Mononuclear cell (primary cell): ENCODE measurements around the gene SMAP1. TPM values are rescaled to one million over a fixed set of nuclear protein-coding genes. Genes with fewer than 3 reads are reported as not detected.

Source experiments
- H3K27me3 ChIP-seq: 2 replicates; pipeline ENCODE4 v1.6.0; 2011; ENCODE audit warnings: low read length, control low read depth; ENCODE audit not compliant: insufficient read depth
- H3K4me1 ChIP-seq: 2 replicates; pipeline ENCODE4 v1.5.1; 2011; ENCODE audit warnings: mild to moderate bottlenecking, low read length, control low read depth; ENCODE audit not compliant: insufficient read depth
- H3K4me3 ChIP-seq: 2 replicates; pipeline ENCODE4 v1.5.1; 2011; ENCODE audit warnings: mild to moderate bottlenecking, low read length, moderate library complexity
- H3K9me3 ChIP-seq: 2 replicates; pipeline ENCODE4 v1.5.1; 2011; ENCODE audit warnings: low read depth, mild to moderate bottlenecking, control low read depth, low read length
- total RNA-seq: library from RNA; depleted of rRNA; stranded (reverse); fragments of >200 nt; gene quantifications from one replicate; pipeline ENCODE4 v1.2.3, GENCODE V29; 2012

The SMAP1 gene
- total RNA-seq = 25.7 TPM

DNA sequence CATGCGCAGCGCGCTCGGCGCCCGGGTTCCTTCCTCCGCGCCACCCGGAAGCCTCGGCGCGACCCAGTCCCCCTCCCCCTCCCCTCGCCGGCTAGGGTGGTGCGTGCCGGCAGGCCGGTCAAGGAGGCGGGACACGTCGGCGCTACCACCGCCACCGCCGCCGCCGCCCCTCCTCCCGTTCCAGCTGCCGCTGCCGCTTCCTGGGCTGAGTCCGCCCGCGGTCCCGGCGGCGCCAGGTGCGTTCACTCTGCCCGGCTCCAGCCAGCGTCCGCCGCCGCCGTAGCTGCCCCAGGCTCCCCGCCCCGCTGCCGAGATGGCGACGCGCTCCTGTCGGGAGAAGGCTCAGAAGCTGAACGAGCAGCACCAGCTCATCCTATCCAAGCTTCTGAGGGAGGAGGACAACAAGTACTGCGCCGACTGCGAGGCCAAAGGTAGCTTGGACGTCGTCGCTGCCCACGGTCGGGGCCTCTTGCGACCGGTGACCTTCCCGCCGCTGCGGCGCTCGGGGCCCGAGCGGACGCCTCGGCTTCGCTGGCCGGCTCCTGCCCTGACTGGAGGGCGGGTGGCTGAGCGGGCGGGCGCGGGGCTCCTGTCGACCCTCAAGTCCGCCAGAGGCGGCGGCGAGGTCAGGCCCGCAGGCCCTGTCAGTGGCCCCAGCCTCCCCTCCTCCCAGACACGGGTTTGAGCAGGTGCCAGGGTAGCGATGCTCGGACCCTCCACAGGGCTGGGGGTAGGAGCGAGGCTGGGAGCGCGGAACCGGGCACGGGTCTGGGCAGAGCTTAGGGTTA is at the start of gene SMAP1:
Gene SMAP1 (plus strand): TSS at position 173 of the 788 bp plus-strand sequence. CDS start 141 bp downstream, at position 314.
- Histone ChIP-seq H3K4me3 (peak within 1 kb of the TSS; percentile 84), H3K9me3 (no peaks in the 10 kb centered on the region), H3K4me1 (peaks cover 36% of the 10 kb centered on the region), H3K27me3 (no peaks in the 10 kb centered on the region)

DNA sequence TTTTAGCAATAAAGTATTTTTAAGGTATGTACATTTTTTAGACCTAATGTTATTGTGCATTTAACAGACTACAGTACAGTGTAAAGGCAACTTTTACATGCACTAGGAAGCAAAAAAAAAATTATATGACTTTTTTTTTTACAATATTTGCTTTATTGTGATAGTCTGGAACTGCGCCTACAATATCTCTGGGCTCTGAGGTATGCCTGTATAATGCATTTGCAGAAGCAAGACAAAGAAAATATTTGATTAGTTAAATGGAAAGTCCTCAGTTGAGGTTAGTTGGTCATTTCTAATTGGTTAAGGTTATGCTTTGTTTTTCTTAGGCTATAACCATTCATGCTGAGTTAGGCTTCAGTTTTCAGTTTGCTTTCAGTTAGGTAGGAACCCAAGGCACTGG is 46.9 kb upstream of the SMAP1 start:
- Histone ChIP-seq H3K4me3 (no peak overlapping the region), H3K9me3 (no peaks in the 10 kb centered on the region), H3K4me1 (no peaks in the 10 kb centered on the region), H3K27me3 (no peaks in the 10 kb centered on the region)

DNA sequence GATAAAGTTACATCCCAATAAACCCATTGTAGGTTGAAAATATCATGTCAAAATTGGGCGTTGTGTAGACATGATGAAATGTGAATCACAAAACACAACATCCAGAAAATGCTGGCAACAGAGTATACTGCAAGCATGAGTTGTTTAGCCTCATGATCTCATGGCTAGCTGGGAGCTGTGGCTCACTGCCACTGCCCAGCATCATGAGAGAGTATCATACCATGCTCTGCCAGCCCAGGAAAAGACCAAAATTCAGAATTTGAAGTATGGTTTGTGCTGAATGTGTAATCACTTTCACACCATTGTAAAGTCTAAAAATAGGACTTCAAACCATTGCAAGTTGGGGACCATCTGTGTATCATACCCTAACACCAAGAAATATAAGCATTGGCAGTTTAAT is 45.2 kb upstream of the SMAP1 start:
- Histone ChIP-seq H3K9me3 (no peaks in the 10 kb centered on the region), H3K4me3 (no peak overlapping the region), H3K27me3 (no peaks in the 10 kb centered on the region), H3K4me1 (no peaks in the 10 kb centered on the region)

DNA sequence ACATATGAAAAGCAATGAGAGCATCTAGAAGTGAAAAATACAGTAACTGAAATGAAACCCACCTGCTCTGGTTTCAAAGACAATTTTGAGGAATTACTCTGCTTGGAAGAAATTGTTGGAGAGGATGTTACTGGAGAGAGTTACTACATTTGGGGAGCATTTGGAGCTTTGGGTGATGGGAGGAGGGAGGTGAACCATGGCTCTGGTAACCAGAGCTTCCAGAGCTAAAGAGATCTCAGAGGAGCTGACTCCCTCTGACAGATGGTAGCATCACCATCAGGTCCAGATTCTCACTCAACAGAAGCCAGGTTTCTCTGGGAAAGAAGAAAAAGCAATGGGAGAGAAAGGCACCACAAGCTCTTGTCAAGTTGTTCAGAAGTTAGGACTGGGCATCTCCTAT is 42.2 kb upstream of the SMAP1 start:
- Histone ChIP-seq H3K27me3 (no peaks in the 10 kb centered on the region), H3K4me3 (no peak overlapping the region), H3K4me1 (no peaks in the 10 kb centered on the region), H3K9me3 (no peaks in the 10 kb centered on the region)

DNA sequence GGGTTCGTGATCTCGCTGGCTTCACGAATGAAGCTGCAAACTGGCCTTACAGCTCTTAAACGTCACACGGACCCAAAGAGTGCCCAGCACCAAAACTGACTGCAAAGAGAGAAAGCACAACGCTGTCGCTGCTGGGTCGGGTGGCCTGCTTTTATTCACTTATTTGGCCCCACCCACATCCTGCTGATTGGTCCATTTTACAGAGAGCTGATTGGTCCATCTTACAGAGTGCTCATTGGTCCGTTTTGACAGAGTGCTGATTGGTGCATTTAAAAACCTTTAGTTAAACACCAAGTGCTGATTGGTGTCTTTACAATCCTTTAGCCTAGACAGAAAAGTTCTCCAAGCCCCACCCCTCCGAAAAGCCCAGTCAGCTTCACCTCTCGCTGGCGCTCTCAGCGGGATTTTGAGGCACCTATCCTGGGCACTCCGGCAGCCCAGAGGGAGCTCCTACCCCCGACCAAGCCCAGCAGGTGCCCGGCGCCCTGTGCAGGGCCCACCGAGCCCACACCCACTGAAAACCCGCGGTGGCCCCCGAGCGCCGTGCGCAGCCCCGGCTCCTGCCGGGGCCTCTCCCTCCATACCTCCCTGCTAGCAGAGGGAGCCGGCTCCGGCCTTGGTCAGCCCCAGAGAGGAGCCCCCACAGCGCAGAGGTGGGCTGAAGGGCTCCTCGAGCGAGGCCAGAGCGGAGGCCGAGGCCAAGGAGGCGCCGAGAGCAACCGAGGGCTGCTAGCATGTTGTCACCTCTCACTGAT is 40.0 kb upstream of the SMAP1 start:
- Histone ChIP-seq H3K4me1 (no peaks in the 10 kb centered on the region), H3K9me3 (no peaks in the 10 kb centered on the region), H3K4me3 (no peak overlapping the region), H3K27me3 (no peaks in the 10 kb centered on the region)

DNA sequence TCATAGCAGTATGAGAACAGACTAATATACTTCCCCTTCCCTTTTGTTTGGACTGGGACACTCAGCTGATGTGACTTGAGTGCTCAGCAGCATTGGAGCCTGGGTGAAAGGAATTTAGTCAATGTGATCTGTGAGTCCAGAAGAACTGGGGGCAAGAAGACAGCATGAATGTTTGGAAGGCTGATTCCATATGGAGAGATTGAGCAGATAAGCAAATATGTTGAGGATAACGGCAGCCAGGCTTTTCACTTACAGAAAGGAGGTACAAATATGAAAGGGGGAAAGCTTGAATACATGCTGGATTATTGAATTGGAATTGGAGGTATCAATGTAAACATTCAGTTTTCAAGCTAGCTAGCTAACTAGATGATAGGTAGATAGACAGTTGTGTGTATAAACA is 37.8 kb upstream of the SMAP1 start:
- H3K27me3 ChIP-seq = no peaks in the 10 kb centered on the region
- no peaks in the 10 kb centered on the region for H3K4me1 ChIP-seq
- H3K4me3 ChIP-seq = no peak overlapping the region
- H3K9me3 ChIP-seq = no peaks in the 10 kb centered on the region

DNA sequence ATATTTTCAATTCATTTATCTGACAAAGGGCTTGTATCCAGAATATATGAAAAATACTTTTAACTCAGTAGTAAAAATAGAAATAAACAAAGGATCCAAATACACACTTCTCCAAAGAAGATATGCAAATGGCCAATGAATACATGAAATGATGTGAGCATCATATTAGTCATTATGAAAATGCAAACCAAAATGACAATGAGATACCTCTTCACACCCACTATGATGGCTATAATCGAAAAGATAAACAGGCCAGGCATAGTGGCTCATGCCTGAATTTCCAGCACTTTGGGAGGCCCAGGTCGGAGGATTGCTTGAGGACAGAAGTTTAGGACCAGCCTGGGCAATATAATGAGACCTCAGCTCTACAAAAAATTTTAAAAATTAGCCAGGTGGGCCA is 33.8 kb upstream of the SMAP1 start:
- Histone ChIP-seq H3K9me3 (no peaks in the 10 kb centered on the region), H3K4me3 (no peak overlapping the region), H3K4me1 (no peaks in the 10 kb centered on the region), H3K27me3 (no peaks in the 10 kb centered on the region)

DNA sequence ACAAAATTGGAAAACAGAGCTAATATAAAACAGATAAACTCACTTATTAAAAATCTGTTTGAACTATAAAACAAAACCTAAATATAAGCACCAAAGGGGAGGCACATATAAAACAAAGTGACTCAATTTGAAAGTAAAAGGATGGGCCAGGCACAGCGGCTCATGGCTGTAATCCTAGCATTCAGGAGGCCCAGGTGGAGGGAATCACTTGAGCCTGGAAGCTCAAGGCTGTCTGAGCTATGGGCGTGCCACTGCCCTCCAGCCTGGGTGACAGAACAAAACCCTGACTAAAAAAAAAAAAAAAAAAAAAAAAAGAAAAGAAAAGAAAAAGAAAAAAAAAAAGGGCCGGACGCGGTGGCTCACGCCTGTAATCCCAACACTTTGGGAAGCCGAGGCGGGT is 31.1 kb upstream of the SMAP1 start:
- no peaks in the 10 kb centered on the region for H3K9me3 ChIP-seq
- H3K27me3 ChIP-seq = no peaks in the 10 kb centered on the region
- no peaks in the 10 kb centered on the region for H3K4me1 ChIP-seq
- no peak overlapping the region for H3K4me3 ChIP-seq

DNA sequence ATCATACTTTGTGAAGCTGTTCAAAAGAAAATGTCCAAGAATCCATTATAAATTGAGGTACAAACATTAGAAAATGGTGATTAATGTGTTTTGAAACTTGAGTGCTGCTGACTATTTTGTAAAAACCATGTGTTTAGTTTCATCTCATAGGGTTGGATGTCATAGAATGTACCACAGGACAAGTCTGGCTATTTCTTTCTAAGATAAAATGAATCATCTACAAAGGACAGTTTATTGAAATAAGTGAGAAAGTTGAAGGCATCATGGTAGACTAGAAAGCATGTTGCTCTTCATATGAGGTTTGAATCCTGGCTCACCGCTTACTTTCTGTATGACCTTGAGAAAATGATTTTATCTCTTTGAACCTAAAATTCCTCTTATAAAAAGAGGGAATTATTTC is 29.2 kb upstream of the SMAP1 start:
- Histone ChIP-seq H3K4me3 (no peak overlapping the region), H3K27me3 (no peaks in the 10 kb centered on the region), H3K4me1 (no peaks in the 10 kb centered on the region), H3K9me3 (no peaks in the 10 kb centered on the region)

DNA sequence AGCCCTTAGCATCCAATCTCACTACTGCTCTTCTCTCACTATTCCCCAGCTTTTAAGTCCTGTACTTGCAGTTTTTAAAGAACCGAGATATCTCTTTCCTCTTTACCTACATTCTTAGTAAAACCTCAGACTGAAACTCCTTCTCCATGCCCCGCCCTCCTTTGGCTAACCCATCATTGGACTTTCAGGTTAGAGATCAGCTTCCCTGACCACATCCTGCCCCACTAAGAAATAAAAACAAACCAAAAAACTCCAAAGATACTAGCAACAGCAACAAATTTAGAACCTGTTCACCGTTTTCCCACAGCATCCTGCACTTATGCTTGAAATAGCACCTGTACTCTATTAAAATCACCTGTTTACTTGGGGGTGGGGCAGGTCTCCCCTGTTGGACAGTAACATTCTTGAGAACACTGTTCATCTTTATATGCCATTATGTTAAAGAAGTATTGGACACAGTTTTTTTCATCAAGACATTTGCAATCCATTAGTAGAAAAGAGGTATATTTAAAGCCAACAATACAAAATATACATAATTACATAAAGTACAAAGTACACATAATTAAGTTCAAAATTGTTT is 16.3 kb upstream of the SMAP1 start:
- no peaks in the 10 kb centered on the region for H3K27me3 ChIP-seq
- no peak overlapping the region for H3K4me3 ChIP-seq

DNA sequence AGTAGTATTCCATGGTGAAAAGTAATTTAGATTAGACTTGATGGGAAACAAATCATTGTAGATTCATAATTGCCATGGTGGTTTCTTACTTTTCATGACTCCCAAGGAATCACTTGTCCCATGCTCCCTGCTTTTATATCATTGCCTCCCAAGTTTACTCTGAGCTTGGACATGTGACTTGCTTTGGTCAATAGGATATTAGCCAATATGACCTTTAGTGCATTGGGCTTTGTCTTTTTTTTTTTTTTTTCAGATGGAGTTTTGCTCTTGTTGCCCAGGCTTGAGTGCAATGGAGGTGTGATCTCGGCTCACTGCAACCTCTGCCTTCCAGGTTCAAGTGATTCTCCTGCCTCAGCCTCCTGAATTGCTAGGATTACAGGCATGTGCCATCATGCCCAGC is 15.5 kb upstream of the SMAP1 start:
- no peak overlapping the region for H3K4me3 ChIP-seq
- H3K4me1 ChIP-seq = peaks cover 4% of the 10 kb centered on the region
- H3K27me3 ChIP-seq = no peaks in the 10 kb centered on the region
- H3K9me3 ChIP-seq = no peaks in the 10 kb centered on the region

More for the DNA sequence above, 16.3 kb upstream of the SMAP1 start:
- Histone ChIP-seq H3K4me1 (peaks cover 4% of the 10 kb centered on the region), H3K9me3 (no peaks in the 10 kb centered on the region)

DNA sequence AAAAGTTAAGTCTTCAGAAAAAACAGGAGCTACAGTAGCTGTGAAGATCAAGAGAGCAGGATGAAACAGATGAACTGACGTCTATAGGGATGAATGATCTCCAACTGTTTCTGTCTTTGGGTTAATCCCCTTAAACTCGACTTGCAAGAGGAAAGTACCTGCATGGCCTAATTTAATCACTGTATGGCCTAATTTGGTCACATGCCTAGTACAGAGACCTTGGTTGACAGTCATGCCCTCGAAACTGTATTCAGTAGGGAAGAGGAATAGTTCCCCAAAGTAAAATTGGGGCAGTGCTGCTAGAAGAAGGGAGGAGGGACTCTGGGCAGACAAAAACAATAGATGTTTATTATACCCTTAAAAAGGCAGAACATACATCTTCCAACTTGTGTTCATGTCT is 10.0 kb upstream of the SMAP1 start:
- H3K4me1 ChIP-seq = no peaks in the 10 kb centered on the region
- no peaks in the 10 kb centered on the region for H3K27me3 ChIP-seq
- no peaks in the 10 kb centered on the region for H3K9me3 ChIP-seq
- no peak overlapping the region for H3K4me3 ChIP-seq

DNA sequence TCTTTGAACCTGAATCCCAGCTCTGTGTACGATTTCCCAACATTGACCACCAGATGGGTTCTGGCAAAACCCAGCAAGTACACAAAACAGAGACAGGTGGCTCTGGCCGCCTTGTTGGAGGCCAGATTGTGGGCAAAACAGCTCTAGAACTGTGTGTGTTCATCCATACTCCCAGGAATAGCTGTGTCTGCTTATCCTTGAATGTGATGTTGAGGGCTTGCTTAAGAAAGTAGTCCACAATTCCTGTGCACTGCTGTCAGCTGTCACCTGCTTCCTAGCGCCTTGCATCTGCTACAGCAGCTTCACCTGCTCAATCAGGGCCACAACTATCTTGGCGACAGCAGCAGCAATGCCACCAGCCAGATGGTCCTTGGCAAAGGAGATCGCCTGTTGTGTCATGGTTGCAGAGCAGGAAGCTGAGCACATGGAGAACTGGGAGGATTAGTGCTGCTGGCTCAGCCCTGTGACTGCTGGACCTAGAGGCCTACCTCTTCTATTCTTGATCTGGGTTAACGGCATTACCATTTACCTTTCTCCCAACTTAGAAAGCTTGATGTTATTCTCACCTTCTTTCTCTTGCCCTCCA is 3.7 kb upstream of the SMAP1 start:
- H3K27me3 ChIP-seq = no peaks in the 10 kb centered on the region
- peaks cover 19% of the 10 kb centered on the region for H3K4me1 ChIP-seq
- no peak overlapping the region for H3K4me3 ChIP-seq
- H3K9me3 ChIP-seq = no peaks in the 10 kb centered on the region

DNA sequence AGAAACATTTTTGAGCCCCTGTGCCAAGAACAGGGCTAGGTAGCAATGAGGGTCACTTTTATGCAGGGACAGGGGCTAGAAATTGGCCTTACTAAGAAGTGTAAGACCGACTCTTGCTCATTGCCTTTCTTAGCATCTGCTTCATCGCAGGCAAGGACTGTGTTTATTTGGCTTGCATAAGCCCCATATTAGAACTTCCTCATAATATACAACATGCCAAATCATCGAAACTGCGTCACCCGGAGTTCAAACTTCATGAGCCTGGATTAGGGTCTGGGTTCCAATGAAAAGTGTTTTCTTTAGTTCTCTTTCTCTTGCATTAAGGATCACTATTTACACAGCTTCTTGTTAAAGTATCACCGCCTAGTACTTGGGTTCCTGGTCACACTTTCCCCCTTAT is 977 bp upstream of the SMAP1 start:
- peaks cover 32% of the 10 kb centered on the region for H3K4me1 ChIP-seq
- no peaks in the 10 kb centered on the region for H3K9me3 ChIP-seq
- H3K4me3 ChIP-seq = no peak overlapping the region
- no peaks in the 10 kb centered on the region for H3K27me3 ChIP-seq

DNA sequence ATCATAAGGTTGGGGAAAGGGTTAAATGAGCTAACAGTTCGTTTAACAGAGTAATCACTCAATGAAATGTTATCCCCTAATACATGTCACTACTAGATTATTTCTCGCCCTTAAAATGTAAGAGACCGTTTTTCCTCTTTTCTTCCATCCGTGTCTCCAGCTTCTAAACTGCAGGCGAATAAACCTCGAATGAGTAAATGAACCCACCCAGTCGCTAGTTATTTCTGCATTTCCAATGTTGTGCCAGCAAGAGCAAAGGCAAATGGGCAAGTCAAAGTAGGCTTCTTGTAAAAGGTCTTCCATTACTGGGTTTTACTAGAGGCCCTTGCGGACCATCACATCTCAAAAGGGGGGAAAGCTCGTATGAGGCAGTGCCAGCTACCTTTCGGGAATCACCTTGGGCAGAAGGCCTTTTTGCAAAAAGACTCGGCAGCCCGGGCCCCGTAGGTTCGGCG is 400 bp upstream of the SMAP1 start:
- Histone ChIP-seq H3K9me3 (no peaks in the 10 kb centered on the region), H3K27me3 (no peaks in the 10 kb centered on the region), H3K4me3 (peak overlapping the region; percentile 84), H3K4me1 (peaks cover 32% of the 10 kb centered on the region)
